Mucosa of rectum (tissue), 2 donors: ENCODE data around the gene BCO2.

Source experiments
- H3K27ac ChIP-seq, 2 donors: one replicate each; pipeline ENCODE4 v1.7.0; 2013; ENCODE audit warnings: inconsistent platforms in 2 of 2, low read depth in 2 of 2, low read length in 2 of 2
- H3K27me3 ChIP-seq, 2 donors: one replicate each; pipeline ENCODE4 v1.7.0; 2013; ENCODE audit warnings: low read length in 2 of 2; ENCODE audit not compliant: control insufficient read depth in 2 of 2, insufficient read depth in 2 of 2
- H3K36me3 ChIP-seq, 2 donors: one replicate each; pipeline ENCODE4 v1.7.0; 2013; ENCODE audit warnings: low read length in 2 of 2; ENCODE audit not compliant: control insufficient read depth in 2 of 2, insufficient read depth in 2 of 2
- H3K4me1 ChIP-seq, 2 donors: one replicate each; pipeline ENCODE4 v1.7.0; 2013; ENCODE audit warnings: low read length in 2 of 2, mild to moderate bottlenecking in 1 of 2; ENCODE audit not compliant: control insufficient read depth in 2 of 2, insufficient read depth in 2 of 2
- H3K4me3 ChIP-seq, 2 donors: one replicate each; pipeline ENCODE4 v1.7.0; 2013; ENCODE audit warnings: low read length in 2 of 2
- H3K9ac ChIP-seq, 2 donors: one replicate each; pipeline ENCODE4 v1.7.0; 2013; ENCODE audit warnings: low read length in 2 of 2, low read depth in 1 of 2, mild to moderate bottlenecking in 1 of 2
- H3K9me3 ChIP-seq, 2 donors: one replicate each; pipeline ENCODE4 v1.7.0; 2013; ENCODE audit warnings: low read length in 2 of 2; ENCODE audit not compliant: control insufficient read depth in 2 of 2
- donor health status: healthy.
- donor health status: Normal muscosa, but diverticular disease.

BCO2 gene

DNA sequence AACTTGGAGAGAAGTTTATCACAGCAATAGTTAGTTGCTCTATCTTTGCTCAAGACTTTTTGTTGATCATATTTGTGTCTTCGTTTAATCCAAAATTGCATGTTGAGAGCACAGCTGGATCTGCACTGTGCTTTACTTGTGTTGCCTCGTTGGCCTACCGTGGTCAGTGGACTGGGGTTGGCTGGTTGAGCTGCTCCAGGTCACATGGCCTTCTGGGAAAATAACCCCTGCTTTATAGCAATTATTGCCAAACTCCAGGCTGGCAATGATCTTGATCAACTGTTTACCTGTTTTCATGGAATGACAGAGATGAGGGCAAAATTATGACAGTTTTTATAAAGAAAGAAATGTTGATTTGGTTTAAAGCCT, 91.1 kb downstream of the BCO2 start:
- Histone ChIP-seq H3K36me3 (no peaks in the 10 kb centered on the region), H3K27ac (no peak overlapping the region), H3K4me3 (no peak overlapping the region)

DNA sequence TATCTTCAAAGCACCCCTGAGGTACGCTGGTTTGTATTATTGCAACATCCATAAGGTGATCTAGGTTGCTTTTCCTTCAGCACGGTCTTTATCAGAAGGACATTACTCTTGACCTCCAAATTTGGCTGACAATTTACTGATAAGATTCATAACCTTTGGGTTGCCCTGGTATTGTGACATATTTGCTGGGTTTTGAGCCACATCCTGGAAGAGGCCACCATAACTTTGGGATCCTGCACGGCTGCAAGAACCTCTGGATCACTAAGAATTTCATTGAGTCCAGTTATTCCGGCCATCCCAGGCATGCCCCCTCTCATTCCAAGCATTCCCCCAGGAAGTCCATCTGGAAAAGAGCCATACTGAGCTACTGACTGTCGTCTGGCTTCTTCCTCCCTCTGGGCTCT, 91.9 kb downstream of the BCO2 start:
- Histone ChIP-seq H3K36me3 (no peaks in the 10 kb centered on the region), H3K4me3 (no peak overlapping the region), H3K9ac (no peak overlapping the region), H3K27ac (no peak overlapping the region), H3K4me1 (no peaks in the 10 kb centered on the region), H3K9me3 (no peaks in the 10 kb centered on the region), H3K27me3 (no peaks in the 10 kb centered on the region)

More for the DNA sequence above, 91.1 kb downstream of the BCO2 start:
- no peaks in the 10 kb centered on the region for H3K4me1 ChIP-seq
- H3K9ac ChIP-seq, result no peak overlapping the region
- H3K9me3 ChIP-seq, result no peaks in the 10 kb centered on the region
- H3K27me3 ChIP-seq, result no peaks in the 10 kb centered on the region

DNA sequence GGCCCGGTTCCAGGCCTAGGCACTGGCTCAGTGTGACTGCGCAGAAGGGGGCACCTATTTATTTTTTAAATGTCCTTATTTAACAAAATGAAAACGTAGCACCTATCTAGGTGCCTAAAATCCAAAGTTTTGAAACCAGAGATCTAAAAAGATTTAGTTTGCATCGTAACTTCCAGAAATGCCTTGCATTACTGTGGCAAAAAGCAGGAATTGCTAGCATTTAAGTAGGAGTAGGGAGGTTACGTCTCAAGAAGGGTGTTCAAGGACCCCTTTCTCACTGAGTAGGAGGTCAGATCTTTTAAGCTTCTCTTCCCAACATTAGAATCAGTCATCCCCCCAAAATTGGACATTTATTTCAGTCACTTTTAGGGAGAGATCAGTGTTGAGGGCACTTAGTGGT, 93.1 kb downstream of the BCO2 start:
- no peaks in the 10 kb centered on the region for H3K4me1 ChIP-seq
- no peaks in the 10 kb centered on the region for H3K9me3 ChIP-seq
- H3K9ac ChIP-seq, result no peak overlapping the region
- no peaks in the 10 kb centered on the region for H3K27me3 ChIP-seq
- H3K4me3 ChIP-seq, result no peak overlapping the region
- no peaks in the 10 kb centered on the region for H3K36me3 ChIP-seq
- H3K27ac ChIP-seq, result no peak overlapping the region
